Spleen (tissue), 7 donors: Measurements from ENCODE around the gene PHACTR4.

Source experiments
- CTCF ChIP-seq, 11 experiments: fragments of 200-600 bp in 7 of 11; fragments of 450-650 bp in 4 of 11; sonication (generic) in 4 of 11; IDR thresholded peaks in 8 of 11; conservative IDR thresholded peaks in 3 of 11; 1 replicate in 7 of 11; 2 replicates in 4 of 11; pipeline versions ENCODE4 v1.4.0 to v1.8.0; 2016 to 2021; ENCODE audit warnings: antibody characterized with exemption in 11 of 11, inconsistent platforms in 4 of 11, mild to moderate bottlenecking in 1 of 11
- POLR2A ChIP-seq, 3 donors: fragments of 450-650 bp; IDR thresholded peaks; one replicate each; pipeline ENCODE4 v1.5.1; 2017; ENCODE audit warnings: antibody characterized with exemption in 3 of 3, mild to moderate bottlenecking in 1 of 3
- POLR2AphosphoS5 ChIP-seq, 3 donors: sonication (generic); formaldehyde crosslinking; IDR thresholded peaks; one replicate each; pipeline ENCODE4 v1.5.1; 2017; ENCODE audit warnings: antibody characterized with exemption in 3 of 3
- donor health status: DM: no; HTN: no; CAD: no; lungs with moderate emphysema.
- donor health status: DM: no; HTN: no; CAD: no.
- donor health status: DM: no; HTN: no; CAD: no.

DNA sequence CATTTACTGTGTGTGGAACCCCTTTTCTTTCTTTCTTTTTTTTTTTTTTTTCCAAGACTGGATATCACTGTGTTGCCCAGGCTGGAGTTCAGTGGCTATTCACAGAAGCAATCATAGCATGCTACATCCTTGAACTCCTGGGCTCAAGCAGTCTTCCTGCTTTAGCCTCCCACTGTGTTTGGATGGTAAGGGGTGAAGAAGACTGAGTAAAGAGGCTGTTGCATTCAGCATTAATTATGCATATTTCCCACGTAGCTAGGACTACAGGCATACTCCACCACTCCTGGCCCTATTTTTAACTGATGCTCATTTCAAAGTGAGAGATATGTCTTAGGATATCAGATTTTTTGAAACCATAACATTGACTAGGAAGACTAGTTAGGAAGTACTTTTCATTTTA, 39.5 kb downstream of the PHACTR4 start:
- TF ChIP-seq CTCF (IDR thresholded peaks at IDR 0.05 in 8 of 11, conservative IDR thresholded peaks at IDR 0.05 in 3 of 11) (no peak), POLR2A (IDR thresholded peaks at IDR 0.05) (no peak), POLR2AphosphoS5 (IDR thresholded peaks at IDR 0.05) (no peak)
